HG03342 (cell line): ENCODE data around the gene IGSF10.
A peak's percentile ranks its signal among the peaks of the same experiment; 100 is the strongest.
"Not testable (repeated sequence)": the region's sequence is repeated elsewhere in the genome, so short reads cannot be mapped to it uniquely, and the experiment has no call there.

ENCODE experiments used
- ATAC-seq: cut with Tn5 transposase; IDR thresholded peaks from one replicate; pipeline ENCODE4 v1.9.1; 2021; ENCODE audit warnings: mild to moderate bottlenecking, moderate library complexity; ENCODE audit not compliant: unreplicated experiment

Gene IGSF10, protein sequence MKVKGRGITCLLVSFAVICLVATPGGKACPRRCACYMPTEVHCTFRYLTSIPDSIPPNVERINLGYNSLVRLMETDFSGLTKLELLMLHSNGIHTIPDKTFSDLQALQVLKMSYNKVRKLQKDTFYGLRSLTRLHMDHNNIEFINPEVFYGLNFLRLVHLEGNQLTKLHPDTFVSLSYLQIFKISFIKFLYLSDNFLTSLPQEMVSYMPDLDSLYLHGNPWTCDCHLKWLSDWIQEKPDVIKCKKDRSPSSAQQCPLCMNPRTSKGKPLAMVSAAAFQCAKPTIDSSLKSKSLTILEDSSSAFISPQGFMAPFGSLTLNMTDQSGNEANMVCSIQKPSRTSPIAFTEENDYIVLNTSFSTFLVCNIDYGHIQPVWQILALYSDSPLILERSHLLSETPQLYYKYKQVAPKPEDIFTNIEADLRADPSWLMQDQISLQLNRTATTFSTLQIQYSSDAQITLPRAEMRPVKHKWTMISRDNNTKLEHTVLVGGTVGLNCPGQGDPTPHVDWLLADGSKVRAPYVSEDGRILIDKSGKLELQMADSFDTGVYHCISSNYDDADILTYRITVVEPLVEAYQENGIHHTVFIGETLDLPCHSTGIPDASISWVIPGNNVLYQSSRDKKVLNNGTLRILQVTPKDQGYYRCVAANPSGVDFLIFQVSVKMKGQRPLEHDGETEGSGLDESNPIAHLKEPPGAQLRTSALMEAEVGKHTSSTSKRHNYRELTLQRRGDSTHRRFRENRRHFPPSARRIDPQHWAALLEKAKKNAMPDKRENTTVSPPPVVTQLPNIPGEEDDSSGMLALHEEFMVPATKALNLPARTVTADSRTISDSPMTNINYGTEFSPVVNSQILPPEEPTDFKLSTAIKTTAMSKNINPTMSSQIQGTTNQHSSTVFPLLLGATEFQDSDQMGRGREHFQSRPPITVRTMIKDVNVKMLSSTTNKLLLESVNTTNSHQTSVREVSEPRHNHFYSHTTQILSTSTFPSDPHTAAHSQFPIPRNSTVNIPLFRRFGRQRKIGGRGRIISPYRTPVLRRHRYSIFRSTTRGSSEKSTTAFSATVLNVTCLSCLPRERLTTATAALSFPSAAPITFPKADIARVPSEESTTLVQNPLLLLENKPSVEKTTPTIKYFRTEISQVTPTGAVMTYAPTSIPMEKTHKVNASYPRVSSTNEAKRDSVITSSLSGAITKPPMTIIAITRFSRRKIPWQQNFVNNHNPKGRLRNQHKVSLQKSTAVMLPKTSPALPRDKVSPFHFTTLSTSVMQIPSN (N-terminal part only)

DNA sequence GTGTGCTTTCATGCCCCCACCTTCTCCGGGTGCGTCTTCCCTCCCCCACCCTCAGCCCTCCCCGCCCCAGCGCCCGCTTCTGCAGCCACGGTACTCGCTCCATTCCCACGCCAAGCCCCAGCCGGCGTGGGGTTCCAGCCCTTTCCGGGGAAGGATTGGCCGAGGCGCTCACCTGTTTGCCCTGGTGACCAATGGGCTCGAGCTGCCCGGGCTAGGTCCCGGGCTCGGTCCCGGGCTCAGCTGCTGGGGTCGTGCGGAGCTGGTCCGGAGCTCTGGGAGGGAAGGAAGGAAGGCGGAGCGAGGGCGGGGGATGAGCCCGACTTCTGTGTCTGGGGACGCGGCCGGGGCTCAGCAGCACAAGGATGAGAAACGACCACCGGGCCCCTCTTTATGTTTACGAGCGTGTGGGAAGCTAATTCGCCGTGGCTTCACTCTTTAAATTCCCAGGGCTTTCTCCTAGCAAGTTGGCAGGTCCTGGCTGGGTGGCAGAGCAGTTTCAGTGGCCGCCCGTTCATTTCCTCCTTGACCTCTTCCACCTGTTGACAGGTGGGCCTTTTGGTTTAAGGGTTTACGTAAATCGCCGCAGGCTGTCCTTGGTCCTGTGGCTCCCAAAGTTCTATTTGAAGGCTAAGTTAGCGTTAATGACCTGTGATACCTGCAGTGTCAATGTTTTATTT is at the start of gene IGSF10:
TSS of gene IGSF10 (minus strand) at position 288 of the 677 bp plus-strand sequence. CDS start 2,352 bp downstream, outside the sequence.
- ATAC-seq = no peak

DNA sequence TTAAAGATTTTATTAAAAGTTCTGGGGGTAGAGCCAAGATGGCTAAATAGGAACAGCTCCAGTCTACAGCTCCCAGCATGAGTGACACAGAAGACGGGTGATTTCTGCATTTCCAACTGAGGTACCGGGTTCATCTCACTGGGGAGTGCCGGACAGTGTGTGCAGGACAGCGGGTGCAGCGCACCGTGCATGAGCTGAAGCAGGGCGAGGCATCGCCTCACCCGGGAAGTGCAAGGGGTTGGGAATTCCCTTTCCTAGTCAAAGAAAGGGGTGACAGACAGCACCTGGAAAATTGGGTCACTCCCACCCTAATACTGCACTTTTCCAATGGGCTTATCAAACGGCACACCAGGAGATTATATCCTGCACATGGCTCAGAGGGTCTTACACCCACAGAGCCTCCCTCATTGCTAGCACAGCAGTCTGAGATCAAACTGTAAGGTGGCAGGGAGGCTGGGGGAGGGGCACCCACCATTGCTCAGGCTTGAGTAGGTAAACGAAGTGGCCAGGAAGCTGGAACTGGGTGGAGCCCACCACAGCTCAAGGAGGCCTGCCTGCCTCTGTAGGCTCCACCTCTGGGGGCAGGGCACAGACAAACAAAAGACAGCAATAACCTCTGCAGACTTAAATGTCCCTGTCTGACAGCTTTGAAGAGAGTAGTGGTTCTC is 48.7 kb upstream of the IGSF10 start:
- ATAC-seq = not testable (repeated sequence)

DNA sequence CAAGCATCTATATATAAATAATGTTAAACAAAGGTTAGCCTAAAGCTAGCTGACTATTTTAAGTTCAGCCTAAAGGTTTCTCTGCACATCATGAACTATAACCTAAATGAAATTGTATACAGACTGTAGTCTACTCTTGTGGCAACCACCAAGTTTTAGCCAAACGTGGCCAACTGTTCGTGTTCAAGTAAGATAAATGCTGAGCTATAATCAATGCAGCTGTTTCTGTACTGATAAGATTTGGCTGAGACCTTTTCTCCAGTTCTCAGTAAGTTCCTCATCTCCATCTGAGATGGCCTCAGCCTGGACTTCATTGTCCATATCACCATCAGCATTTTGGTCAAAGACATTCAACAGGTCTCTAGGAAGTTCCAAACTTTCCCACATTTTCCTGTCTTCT is 43.7 kb upstream of the IGSF10 start:
- ATAC-seq = no peak

DNA sequence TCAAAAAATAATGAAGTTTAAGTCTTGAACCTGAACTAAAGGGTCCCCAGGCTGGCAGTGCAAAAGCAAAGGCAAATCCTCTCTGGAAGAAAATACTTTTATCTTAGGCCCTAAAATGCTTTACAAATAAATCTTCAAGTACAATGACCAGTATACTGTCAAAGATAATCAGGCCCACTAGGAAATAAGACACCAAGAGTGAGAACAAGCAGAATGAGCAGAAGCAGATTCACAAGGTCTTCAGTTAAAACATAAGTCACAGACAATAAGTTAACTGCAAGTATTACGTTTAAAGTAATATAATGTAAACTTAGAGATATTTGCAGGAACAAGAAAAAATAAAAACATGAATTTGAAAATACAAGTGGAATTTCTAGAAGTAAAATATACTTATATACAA is 42.2 kb upstream of the IGSF10 start:
- no peak for ATAC-seq

DNA sequence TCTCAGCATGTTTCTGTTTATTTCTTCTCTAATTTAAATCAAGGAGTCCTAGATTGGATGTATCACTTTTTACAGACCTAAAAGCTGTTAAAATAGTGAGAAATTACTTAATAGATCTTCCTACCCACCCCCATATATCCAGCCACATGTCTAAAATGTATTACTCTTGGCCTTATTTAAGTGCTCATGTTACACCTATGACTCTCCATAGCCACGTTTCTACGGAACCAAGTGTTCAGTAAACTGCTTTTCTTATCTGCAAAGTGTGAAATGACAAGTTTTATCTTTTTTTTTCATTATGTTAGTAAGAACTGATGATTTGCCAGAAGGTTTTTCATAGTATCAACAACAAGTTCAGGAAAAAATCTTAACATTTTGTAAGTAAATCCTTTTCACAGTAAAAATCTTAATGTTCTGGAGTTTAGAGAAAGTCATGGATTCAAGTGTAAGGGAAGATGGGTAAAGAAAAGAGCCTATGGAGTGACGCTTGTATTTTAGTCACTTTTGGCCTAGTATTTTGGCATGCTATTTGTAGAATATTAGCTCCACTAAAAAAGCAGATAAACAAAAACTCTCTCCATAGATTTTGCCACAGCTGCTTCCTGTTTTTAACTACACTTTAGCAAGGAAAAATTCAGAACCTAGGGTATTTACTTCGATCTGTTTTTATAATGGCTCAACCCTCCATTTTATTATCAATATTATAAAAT is 41.2 kb upstream of the IGSF10 start:
- ATAC-seq = no peak

DNA sequence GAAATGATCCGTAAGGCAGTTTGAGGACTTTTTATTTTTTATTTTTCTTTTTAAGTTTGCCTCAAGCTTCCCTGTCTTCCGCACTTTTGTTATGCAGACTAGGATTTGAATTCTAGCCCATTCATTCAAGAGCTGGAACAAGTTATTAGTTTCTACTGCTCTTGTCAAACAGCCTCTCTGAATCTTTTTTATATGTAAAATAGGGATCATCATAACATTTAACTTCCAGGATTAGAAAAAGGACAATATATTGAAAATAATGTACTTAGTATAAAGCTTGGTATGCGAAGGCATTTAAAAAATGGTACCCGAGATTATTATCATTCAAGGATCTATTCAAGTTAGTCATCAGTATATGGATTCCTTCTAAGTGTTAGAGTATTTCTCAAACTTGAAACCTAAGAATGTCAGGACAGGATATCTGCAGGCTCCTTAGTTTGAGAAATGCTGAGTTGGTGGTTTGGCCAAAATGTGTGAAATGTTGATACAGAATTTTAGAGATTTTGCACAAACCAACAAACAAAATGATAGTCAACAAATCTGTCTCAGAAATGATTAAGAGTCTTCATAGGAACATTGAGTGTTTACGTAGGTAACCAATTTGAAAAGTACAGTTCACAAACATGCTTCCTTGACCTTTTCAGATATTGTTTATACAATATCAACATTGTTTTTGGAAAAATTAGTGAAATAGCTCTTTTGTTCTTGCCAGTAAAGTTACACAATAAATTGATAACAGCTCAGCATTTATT is 40.5 kb upstream of the IGSF10 start:
- no peak for ATAC-seq

DNA sequence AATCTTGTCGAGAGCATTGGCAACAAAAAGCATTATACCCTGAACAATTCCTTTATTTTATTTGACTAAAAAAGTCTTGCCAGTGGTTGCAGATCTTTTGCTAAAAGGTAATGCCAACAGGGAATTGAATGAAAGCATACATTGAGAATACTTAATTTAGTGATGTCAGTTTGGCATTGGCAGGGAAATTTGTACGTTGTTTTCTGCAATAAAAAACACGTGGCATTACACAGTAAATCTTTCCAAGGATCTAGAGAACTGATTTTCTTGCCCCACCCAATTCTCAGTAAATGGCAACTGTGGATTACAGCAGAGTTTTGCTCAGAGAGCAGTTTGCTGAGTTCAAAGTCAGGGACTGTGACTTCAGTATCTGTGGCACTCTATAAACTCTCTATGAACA is 38.3 kb upstream of the IGSF10 start:
- ATAC-seq = no peak

DNA sequence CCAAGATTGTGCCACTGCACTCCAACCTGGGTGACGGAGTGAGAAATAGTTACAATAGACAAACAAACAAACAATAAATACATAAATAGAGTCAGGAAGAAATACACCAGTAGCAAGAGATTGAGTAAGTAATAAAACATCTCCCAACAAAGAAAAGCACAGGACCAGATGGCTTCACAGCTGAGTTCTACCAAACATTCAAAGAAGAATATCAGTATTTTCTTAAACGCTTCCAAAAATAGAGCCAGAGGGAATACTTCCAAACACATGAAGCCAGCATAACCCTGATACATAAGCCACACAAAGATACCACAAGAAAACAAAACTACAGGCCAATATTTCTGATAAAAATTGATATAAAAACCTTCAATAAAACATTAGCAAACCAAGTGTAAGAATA is 30.7 kb upstream of the IGSF10 start:
- ATAC-seq = no peak

DNA sequence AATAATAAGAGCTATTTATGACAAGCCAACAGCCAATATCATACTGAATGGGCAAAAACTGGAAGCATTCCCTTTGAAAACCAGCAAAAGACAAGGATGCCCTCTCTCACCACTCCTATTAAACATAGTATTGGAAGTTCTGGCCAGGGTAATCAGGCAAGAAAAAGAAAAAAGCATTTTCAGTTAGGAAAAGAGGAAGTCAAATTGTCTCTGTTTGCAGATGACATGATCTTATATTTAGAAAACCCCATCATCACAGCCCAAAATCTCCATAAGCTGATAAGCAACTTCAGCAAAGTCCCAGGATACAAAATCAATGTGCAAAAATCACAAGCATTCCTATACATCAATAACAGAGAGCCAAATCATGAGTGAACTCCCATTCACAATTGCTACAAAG is 27.0 kb upstream of the IGSF10 start:
- ATAC-seq = not testable (repeated sequence)

DNA sequence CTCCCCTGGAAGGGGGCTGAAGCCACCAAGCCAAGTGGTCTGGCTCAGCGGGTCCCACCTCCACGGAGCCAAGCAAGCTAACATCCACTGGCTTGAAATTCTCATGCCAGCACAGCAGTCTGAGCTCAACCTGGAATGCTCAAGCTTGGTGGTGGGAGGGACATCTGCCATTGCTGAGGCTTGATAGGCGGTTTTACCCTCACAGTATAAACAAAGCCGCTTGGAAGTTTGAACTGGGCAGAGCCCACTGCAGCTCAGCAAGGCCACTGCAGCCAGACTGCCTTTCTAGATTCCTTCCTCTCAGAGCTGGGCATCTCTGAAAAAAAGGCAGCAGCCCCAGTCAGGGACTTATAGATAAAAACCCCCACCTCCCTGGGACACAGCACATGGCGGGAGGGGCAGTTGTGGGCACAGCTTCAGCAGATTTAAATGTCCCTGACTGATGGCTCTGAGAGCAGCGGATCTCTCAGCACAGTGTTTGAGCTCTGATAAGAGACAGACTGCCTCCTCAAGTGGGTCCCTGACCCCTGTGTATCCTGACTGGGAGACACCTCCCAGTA is 23.2 kb upstream of the IGSF10 start:
- ATAC-seq = no peak

DNA sequence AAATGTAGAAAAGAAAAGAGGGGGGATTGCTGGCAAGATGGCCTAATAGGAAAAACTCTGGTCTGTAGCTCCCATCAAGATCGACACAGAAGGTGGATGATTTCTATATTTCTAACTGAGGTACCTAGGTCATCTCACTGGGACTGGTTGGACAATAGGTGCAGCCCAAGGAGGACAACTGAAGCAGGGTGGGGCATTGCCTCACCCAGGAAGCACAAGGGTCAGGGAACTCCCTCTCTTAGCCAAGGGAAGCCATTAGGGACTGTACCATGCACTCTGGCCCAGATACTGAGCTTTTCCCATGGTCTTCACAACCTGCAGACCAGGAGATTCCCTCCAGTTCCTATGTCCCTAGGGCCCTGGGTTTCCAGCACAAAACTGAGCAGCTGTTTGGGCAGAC is 22.6 kb upstream of the IGSF10 start:
- ATAC-seq = no peak

DNA sequence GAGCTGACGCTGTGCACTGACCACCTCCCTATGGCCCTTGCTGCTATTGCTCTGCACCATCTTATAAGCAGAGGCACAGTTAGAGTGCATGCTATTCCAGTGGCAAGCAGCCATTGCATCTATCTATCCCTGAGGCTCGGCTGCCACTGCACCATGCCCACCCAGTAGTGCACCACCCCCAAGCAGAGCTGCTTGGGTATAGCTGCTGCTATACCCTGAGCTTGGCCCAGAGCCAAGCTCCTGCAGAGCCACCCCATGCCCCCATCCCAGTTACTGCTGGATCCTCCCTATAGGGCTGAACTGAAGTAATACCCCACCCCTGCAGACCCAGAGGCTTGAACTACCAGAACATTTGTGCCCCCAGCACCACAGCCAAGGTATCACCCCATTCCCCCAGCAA is 19.6 kb upstream of the IGSF10 start:
- ATAC-seq = no peak

DNA sequence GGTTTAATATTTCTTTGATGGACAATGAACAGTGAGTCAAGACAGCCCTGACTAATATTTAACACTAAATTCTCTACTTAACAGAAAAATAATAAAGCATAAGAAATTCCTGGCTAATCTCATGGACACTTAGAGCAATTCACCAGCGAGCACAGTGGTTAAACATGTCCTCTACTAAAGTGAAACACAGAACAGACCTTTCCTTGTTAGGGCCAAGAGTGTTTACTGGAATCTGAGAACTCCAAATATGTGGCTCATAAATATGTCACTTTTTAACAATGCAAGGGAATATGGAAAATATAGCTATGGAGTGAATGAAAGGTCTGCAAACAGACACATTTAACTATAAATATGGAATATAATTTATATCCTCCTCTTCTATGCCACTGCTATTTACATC is 18.6 kb upstream of the IGSF10 start:
- ATAC-seq = no peak

DNA sequence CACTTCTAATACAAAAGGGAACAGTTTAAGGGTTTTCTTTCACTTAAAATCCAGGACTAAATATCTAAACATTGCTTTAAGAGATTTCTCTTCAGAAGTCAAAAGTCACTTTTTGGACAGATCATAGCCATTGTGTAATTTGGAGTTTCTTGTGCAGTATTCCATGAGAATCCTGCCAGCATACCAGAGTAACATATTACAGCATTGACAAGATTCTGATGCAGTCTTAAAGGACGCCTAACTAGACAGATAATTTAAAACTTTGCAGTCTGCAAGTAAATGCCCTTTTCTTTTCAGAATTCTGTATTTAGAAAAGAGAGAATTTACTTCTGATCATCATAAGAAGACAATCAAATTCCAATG is 17.5 kb upstream of the IGSF10 start:
- no peak for ATAC-seq

DNA sequence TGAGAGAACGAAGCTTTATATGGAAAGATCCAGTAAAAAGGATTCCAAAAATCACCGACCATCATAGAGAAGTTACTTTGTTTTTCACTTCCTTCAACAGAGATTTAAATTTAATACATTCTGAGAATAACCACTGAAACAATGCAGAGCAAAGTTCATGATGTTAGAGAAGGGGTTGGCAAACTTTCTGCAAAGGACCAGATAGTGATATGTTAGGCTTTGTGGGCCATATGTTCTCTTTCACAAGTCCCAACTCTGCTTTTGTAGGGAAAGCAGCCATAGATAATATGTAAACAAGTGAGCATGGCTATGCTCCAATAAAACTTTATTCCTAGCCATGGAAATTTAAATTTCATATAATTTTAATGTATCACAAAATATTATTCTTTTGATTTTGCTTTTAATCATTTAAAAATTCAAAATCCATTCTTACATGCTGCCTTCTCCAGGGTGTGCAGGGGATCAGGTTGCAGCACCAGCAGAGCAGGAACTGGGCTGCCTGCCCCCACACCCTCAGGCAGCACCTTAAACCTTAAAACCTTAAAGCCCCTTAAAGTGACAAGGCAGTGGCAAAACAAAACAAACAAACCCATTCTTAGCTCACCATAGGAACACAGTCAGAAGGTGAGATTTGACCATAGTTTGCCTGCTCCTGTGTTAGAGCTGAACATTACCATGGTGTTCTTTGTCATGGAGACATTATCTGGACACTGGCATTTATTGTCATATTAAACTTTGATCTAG is 16.9 kb upstream of the IGSF10 start:
- ATAC-seq = no peak

DNA sequence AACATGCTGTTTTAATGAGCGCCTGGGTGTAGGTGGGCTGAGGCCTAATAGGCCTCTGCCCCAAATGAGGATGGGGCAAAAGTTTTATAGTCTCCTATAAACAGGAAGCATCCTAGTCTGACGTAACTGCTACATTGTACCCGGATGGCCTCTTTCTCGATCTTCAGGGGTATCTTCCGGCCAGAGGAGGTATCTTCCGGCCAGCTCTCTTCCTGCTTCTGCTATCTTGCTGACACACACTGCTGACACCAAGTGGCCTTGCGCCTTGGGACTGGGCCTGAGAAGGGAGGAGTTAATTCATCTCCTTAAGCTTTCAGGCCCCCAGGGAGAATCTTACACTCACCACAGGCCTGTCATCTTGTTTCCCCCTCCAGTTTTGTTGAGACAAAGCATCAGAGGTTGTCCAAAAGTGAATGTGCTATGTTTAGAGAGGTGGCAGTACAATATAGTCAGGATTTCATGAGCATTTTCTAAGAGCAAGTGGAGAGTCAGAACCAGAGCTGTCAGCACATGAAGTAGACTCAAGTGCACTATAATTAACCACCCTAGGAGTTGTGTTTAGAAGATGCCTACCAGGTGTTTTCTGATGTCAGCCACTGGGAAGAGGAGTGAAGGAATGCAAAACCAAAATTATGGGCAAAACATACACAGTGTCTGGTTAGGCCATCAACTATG is 15.6 kb upstream of the IGSF10 start:
- no peak for ATAC-seq

DNA sequence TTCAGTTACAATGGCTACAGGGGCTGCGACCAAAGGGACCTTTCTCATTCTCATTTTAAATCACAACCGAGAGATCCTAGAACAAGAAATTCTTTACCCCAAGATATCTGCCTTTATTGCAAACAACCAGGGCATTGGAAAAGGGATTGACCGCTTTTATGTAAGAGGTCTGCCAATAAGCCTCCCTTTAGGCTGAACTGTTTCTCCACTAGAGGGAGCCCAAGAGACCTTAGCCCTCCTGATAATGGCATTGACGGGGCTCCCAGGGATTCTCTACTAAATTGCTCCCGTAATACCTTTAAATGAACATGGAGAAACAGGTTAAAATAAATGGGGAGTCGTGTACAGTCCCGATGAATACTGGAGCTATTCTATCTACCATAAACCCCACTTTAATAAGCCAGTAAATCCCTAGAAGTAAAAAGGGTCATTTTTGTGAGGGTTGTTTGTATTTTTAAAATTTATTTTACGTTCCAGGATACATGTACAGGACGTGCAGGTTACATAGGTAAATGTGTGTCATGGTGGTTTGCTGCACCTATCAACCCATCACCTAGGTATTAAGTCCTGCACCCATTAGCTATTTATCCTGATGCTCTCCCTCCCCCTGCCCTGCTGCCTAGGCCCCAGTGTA is 7.5 kb upstream of the IGSF10 start:
- ATAC-seq = peak; percentile 90
